ENCODE data around the gene PHETA1. TPM values are rescaled to one million over a fixed set of nuclear protein-coding genes. Genes with fewer than 3 reads are reported as not detected.
"Not testable (repeated sequence)": the region's sequence is repeated elsewhere in the genome, so short reads cannot be mapped to it uniquely, and the experiment has no call there.

The PHETA1 gene
- total RNA-seq, 1 donor from 2014 or later: 34.8 TPM

GRCh38 chr12:111339321-111339938, 29.5 kb downstream of the PHETA1 start:
- TF ChIP-seq CTCF (conservative IDR thresholded peaks at IDR 0.05): no peak
- no peak for DNase-seq (ENCODE audit: low read depth, low spot score)
- Mint-ChIP-seq H3K9me3 (no peaks in the 10 kb centered on the region), H3K4me3 (no peak overlapping the region), H3K27me3 (ENCODE audit: low read depth) (no peaks in the 10 kb centered on the region), H3K27ac (ENCODE audit: unreplicated experiment) (no peak overlapping the region), H3K36me3 (ENCODE audit: low read depth) (peaks cover 4% of the 10 kb centered on the region), H3K4me1 (no peaks in the 10 kb centered on the region)

- Mint-ChIP-seq H3K36me3 (ENCODE audit: low read depth) (no peaks in the 10 kb centered on the region), H3K9me3 (no peaks in the 10 kb centered on the region), H3K27ac (ENCODE audit: unreplicated experiment) (no peak overlapping the region), H3K4me3 (no peak overlapping the region), H3K27me3 (ENCODE audit: low read depth) (no peaks in the 10 kb centered on the region), H3K4me1 (no peaks in the 10 kb centered on the region)
- no peak for TF ChIP-seq CTCF (conservative IDR thresholded peaks at IDR 0.05)
- DNase-seq (ENCODE audit: low read depth, low spot score): no peak
These were observed 30.8 kb downstream of the PHETA1 start for GRCh38 chr12:111338096-111338495.

- no peak for TF ChIP-seq CTCF (conservative IDR thresholded peaks at IDR 0.05)
- H3K4me3 Mint-ChIP-seq: no peak overlapping the region
- H3K36me3 Mint-ChIP-seq (ENCODE audit: low read depth): no peaks in the 10 kb centered on the region
- no peaks in the 10 kb centered on the region for H3K27me3 Mint-ChIP-seq (ENCODE audit: low read depth)
- no peak for DNase-seq (ENCODE audit: low read depth, low spot score)
- no peak overlapping the region for H3K27ac Mint-ChIP-seq (ENCODE audit: unreplicated experiment)
- no peaks in the 10 kb centered on the region for H3K4me1 Mint-ChIP-seq
- no peaks in the 10 kb centered on the region for H3K9me3 Mint-ChIP-seq
These were observed 31.5 kb downstream of the PHETA1 start for GRCh38 chr12:111337371-111337770.

- H3K27ac Mint-ChIP-seq (ENCODE audit: unreplicated experiment); DNase-seq (ENCODE audit: low read depth, low spot score); H3K9me3 Mint-ChIP-seq; H3K36me3 Mint-ChIP-seq (ENCODE audit: low read depth); H3K27me3 Mint-ChIP-seq (ENCODE audit: low read depth); H3K4me3 Mint-ChIP-seq; H3K4me1 Mint-ChIP-seq: not testable (repeated sequence)
These were observed 32.5 kb downstream of the PHETA1 start for GRCh38 chr12:111336411-111336810.

- H3K27me3 Mint-ChIP-seq (ENCODE audit: low read depth): no peaks in the 10 kb centered on the region
- H3K36me3 Mint-ChIP-seq (ENCODE audit: low read depth): no peaks in the 10 kb centered on the region
- no peak for TF ChIP-seq CTCF (conservative IDR thresholded peaks at IDR 0.05)
- no peaks in the 10 kb centered on the region for H3K9me3 Mint-ChIP-seq
- H3K27ac Mint-ChIP-seq (ENCODE audit: unreplicated experiment): no peak overlapping the region
- H3K4me3 Mint-ChIP-seq: no peak overlapping the region
- DNase-seq (ENCODE audit: low read depth, low spot score): no peak
- H3K4me1 Mint-ChIP-seq: no peaks in the 10 kb centered on the region
These were observed 33.1 kb downstream of the PHETA1 start for GRCh38 chr12:111335811-111336210.

GRCh38 chr12:111335301-111335700, 33.6 kb downstream of the PHETA1 start:
- H3K27me3 Mint-ChIP-seq (ENCODE audit: low read depth); H3K4me3 Mint-ChIP-seq: not testable (repeated sequence)

More at GRCh38 chr12:111335301-111335700, 33.6 kb downstream of the PHETA1 start:
- not testable (repeated sequence) for H3K9me3 Mint-ChIP-seq; H3K4me1 Mint-ChIP-seq; H3K27ac Mint-ChIP-seq (ENCODE audit: unreplicated experiment); H3K36me3 Mint-ChIP-seq (ENCODE audit: low read depth); DNase-seq (ENCODE audit: low read depth, low spot score)
